WTC11 (cell line): ENCODE measurements around the gene MALT1. TPM values are rescaled to one million over a fixed set of nuclear protein-coding genes. Genes with fewer than 3 reads are reported as not detected.

Experiments used
- ATAC-seq: fragments of 200-7000 bp; cut with Tn5 transposase; 2 replicates; pipeline ENCODE4 v1.10.0; 2021; ENCODE audit warnings: mild to moderate bottlenecking, moderate library complexity
- CTCF ChIA-PET: fragments of 300-600 bp; sonication (Branson Sonifier 250); formaldehyde crosslinking; loops from one replicate; lab custom pipeline; 2021; ENCODE audit warnings: antibody characterized with exemption; lab: Charles Lee
- POLR2A ChIA-PET: fragments of 350-600 bp; sonication (Branson Sonifier 250); formaldehyde crosslinking; loops from one replicate; lab custom pipeline; 2021; ENCODE audit warnings: antibody characterized with exemption; lab: Charles Lee
- DNase-seq: peaks from one replicate; pipeline ENCODE4 v3.0.0; 2021; ENCODE audit warnings: low spot score
- H3K27ac Mint-ChIP-seq: 2 replicates; pipeline ENCODE4 v1.8.0; 2021; ENCODE audit warnings: mixed read lengths
- H3K27me3 Mint-ChIP-seq: 2 replicates; pipeline ENCODE4 v1.8.0; 2021; ENCODE audit warnings: low read depth, mild to moderate bottlenecking, moderate library complexity, mixed read lengths
- H3K36me3 Mint-ChIP-seq: 2 replicates; pipeline ENCODE4 v1.8.0; 2021; ENCODE audit warnings: mixed read lengths
- H3K4me1 Mint-ChIP-seq: 2 replicates; pipeline ENCODE4 v1.8.0; 2022; ENCODE audit warnings: mixed read lengths
- H3K4me3 Mint-ChIP-seq: 2 replicates; pipeline ENCODE4 v1.8.0; 2021; ENCODE audit warnings: mild to moderate bottlenecking, moderate library complexity, mixed read lengths
- H3K9me3 Mint-ChIP-seq: 2 replicates; pipeline ENCODE4 v1.8.0; 2021; ENCODE audit warnings: mixed read lengths
- ATF3 ChIP-seq: sonication (generic); formaldehyde crosslinking; conservative IDR thresholded peaks from 2 replicates; pipeline ENCODE4 v1.8.1; 2022; ENCODE audit warnings: mild to moderate bottlenecking, missing genetic modification reagents
- CTCF ChIP-seq: fragments of 200-600 bp; IDR thresholded peaks from 2 replicates; pipeline ENCODE4 v1.8.0; 2022; ENCODE audit warnings: antibody characterized with exemption
- ESRRA ChIP-seq: sonication (generic); formaldehyde crosslinking; IDR thresholded peaks from 2 replicates; pipeline ENCODE4 v1.8.1; 2022; ENCODE audit warnings: mild to moderate bottlenecking, missing genetic modification reagents, borderline replicate concordance
- FOXK1 ChIP-seq: sonication (generic); formaldehyde crosslinking; IDR thresholded peaks from 2 replicates; pipeline ENCODE4 v1.8.0; 2022; ENCODE audit warnings: mild to moderate bottlenecking, moderate library complexity, missing genetic modification reagents
- FOXP4 ChIP-seq: sonication (generic); formaldehyde crosslinking; IDR thresholded peaks from 2 replicates; pipeline ENCODE4 v1.8.0; 2022; ENCODE audit warnings: mild to moderate bottlenecking, missing genetic modification reagents
- GRHL2 ChIP-seq: fragments of 250-450 bp; sonication (Bioruptor Pico); IDR thresholded peaks from 2 replicates; pipeline ENCODE4 v1.8.0; 2022; ENCODE audit warnings: mild to moderate bottlenecking, moderate library complexity; ENCODE audit not compliant: insufficient replicate concordance, severe bottlenecking
- JAZF1 ChIP-seq: fragments of 250-450 bp; sonication (Bioruptor Pico); IDR thresholded peaks from 2 replicates; pipeline ENCODE4 v1.9.0; 2021; ENCODE audit warnings: moderate library complexity, mild to moderate bottlenecking, inconsistent platforms
- JUN ChIP-seq: sonication (generic); formaldehyde crosslinking; IDR thresholded peaks from 2 replicates; pipeline ENCODE4 v1.8.0; 2023; ENCODE audit warnings: mild to moderate bottlenecking, missing genetic modification reagents
- NFYB ChIP-seq: sonication (generic); formaldehyde crosslinking; conservative IDR thresholded peaks from 2 replicates; pipeline ENCODE4 v1.8.0; 2022; ENCODE audit warnings: low read depth, missing genetic modification reagents
- NR1H2 ChIP-seq: sonication (generic); formaldehyde crosslinking; IDR thresholded peaks from 2 replicates; pipeline ENCODE4 v1.9.0; 2021; ENCODE audit warnings: mild to moderate bottlenecking, moderate library complexity, missing genetic modification reagents
- OVOL2 ChIP-seq: fragments of 250-450 bp; sonication (Bioruptor Pico); IDR thresholded peaks from 2 replicates; pipeline ENCODE4 v1.9.0; 2021; ENCODE audit warnings: mild to moderate bottlenecking, borderline replicate concordance
- RORB ChIP-seq: fragments of 250-450 bp; sonication (Bioruptor Pico); IDR thresholded peaks from 2 replicates; pipeline ENCODE4 v1.9.0; 2021; ENCODE audit warnings: mild to moderate bottlenecking
- SMAD3 ChIP-seq: sonication (generic); formaldehyde crosslinking; IDR thresholded peaks from 2 replicates; pipeline ENCODE4 v1.8.0; 2022; ENCODE audit warnings: missing genetic modification reagents, mild to moderate bottlenecking, borderline replicate concordance
- USF1 ChIP-seq: sonication (generic); formaldehyde crosslinking; IDR thresholded peaks from 2 replicates; pipeline ENCODE4 v1.8.0; 2022; ENCODE audit warnings: mild to moderate bottlenecking, missing genetic modification reagents
- ZNF396 ChIP-seq: fragments of 250-450 bp; sonication (Bioruptor Pico); IDR thresholded peaks from 2 replicates; pipeline ENCODE4 v1.8.0; 2021; ENCODE audit warnings: mild to moderate bottlenecking, moderate library complexity, borderline replicate concordance
- ZNF423 ChIP-seq: fragments of 250-450 bp; sonication (Bioruptor Pico); IDR thresholded peaks from 2 replicates; pipeline ENCODE4 v2.1.2; 2022; ENCODE audit warnings: mild to moderate bottlenecking, moderate library complexity
- ZNF425 ChIP-seq: fragments of 250-450 bp; sonication (Bioruptor Pico); conservative IDR thresholded peaks from 2 replicates; pipeline ENCODE4 v1.9.0; 2021; ENCODE audit warnings: mild to moderate bottlenecking
- ZSCAN18 ChIP-seq: fragments of 250-450 bp; sonication (Bioruptor Pico); IDR thresholded peaks from 2 replicates; pipeline ENCODE4 v2.1.2; 2022; ENCODE audit warnings: mild to moderate bottlenecking, moderate library complexity
- total RNA-seq: library from RNA; stranded (reverse); gene quantifications from 3 replicates; pipeline ENCODE4 v1.2.3, GENCODE V29; 2021

Gene MALT1
- total RNA-seq, 1 experiment from 2014 or later: 13.2 TPM

- TF ChIP-seq ZSCAN18 (no peak), NFYB (CRISPR knock-in tag) (no peak), ZNF396 (CRISPR knock-in tag) (no peak), CTCF (no peak), GRHL2 (CRISPR knock-in tag) (no peak), JUN (CRISPR knock-in tag) (no peak), ZNF423 (CRISPR knock-in tag) (no peak), ESRRA (CRISPR knock-in tag) (no peak), NR1H2 (CRISPR knock-in tag) (no peak), USF1 (CRISPR knock-in tag) (no peak), SMAD3 (CRISPR knock-in tag) (no peak), ZNF425 (CRISPR knock-in tag) (no peak)
Measured at GRCh38 chr18:58659691-58660090, 11.6 kb upstream of the MALT1 start (continued).

- DNase-seq: no peak
- TF ChIP-seq JAZF1 (CRISPR knock-in tag): no peak
- no peak for TF ChIP-seq ATF3 (CRISPR knock-in tag)
- no peak for TF ChIP-seq FOXP4
- TF ChIP-seq OVOL2 (CRISPR knock-in tag): no peak
- TF ChIP-seq RORB (CRISPR knock-in tag): no peak
- TF ChIP-seq GRHL2 (CRISPR knock-in tag): no peak
- no peak for TF ChIP-seq FOXK1 (CRISPR knock-in tag)
- no peak for TF ChIP-seq JUN (CRISPR knock-in tag)
- ChIA-PET POLR2A (interaction anchor here (0.6 kb wide), 1 partner anchor 11 kb away, joined by 4 read pairs; no protein-coding TSS in a partner anchor), CTCF (interaction anchor here (0.7 to 1.7 kb wide), 6 partner anchors 10 to 127 kb away, joined by 3 to 8 read pairs (median 4); partner anchors contain the start of gene MALT1)
- no peak for ATAC-seq
- Mint-ChIP-seq H3K9me3 (no peaks in the 10 kb centered on the region), H3K36me3 (no peaks in the 10 kb centered on the region), H3K4me3 (no peak overlapping the region), H3K4me1 (no peaks in the 10 kb centered on the region), H3K27me3 (no peaks in the 10 kb centered on the region), H3K27ac (no peak overlapping the region)
Measured at GRCh38 chr18:58660915-58661314, 10.3 kb upstream of the MALT1 start.
